Tibial artery (tissue), 4 donors: ENCODE results near the gene AKR1C4.
"Not testable (repeated sequence)": the region's sequence is repeated elsewhere in the genome, so short reads cannot be mapped to it uniquely, and the experiment has no call there.

Source experiments
- DNase-seq, 2 donors: peaks; one replicate each; pipeline ENCODE4 v3.0.0-alpha.2; 2019
- H3K27ac ChIP-seq, 2 donors: fragments of 200-600 bp; sonication (generic) in 1 of 2; 1 replicate in 1 of 2; 2 replicates in 1 of 2; pipeline ENCODE4 v1.5.1; 2018 to 2019; ENCODE audit warnings: mild to moderate bottlenecking in 1 of 2
- H3K27me3 ChIP-seq, 2 donors: fragments of 200-600 bp; sonication (generic) in 1 of 2; one replicate each; pipeline versions ENCODE4 v1.5.1 to v1.6.0; 2016 to 2019
- H3K36me3 ChIP-seq, 3 donors: fragments of 200-600 bp; sonication (generic) in 2 of 3; one replicate each; pipeline ENCODE4 v1.5.1; 2016 to 2019; ENCODE audit warnings: mild to moderate bottlenecking in 2 of 3
- H3K4me1 ChIP-seq, 4 donors: fragments of 200-600 bp; sonication (generic) in 2 of 4; 1 replicate in 3 of 4; 2 replicates in 1 of 4; pipeline ENCODE4 v1.5.1; 2016 to 2019
- H3K4me3 ChIP-seq, 2 donors: fragments of 200-600 bp; sonication (generic) in 1 of 2; 1 replicate in 1 of 2; 2 replicates in 1 of 2; pipeline ENCODE4 v1.5.1; 2018 to 2019; ENCODE audit warnings: mild to moderate bottlenecking in 2 of 2
- H3K9me3 ChIP-seq, 3 donors: fragments of 200-600 bp; sonication (generic) in 1 of 3; one replicate each; pipeline ENCODE4 v1.5.1; 2016 to 2019
- CTCF ChIP-seq, 2 experiments: fragments of 200-600 bp in 1 of 2; fragments of 450-650 bp in 1 of 2; IDR thresholded peaks; one replicate each; pipeline ENCODE4 v1.5.1; 2017 to 2019; ENCODE audit warnings: antibody characterized with exemption in 2 of 2, mild to moderate bottlenecking in 1 of 2, moderate library complexity in 1 of 2
- intact Hi-C: fragments of 100-400 bp; cut with DNase I; formaldehyde crosslinking; loops from one replicate; pipeline ENCODE4 v1.15.0; 2023; ENCODE audit warnings: low total_unique reads

Gene AKR1C4

DNA sequence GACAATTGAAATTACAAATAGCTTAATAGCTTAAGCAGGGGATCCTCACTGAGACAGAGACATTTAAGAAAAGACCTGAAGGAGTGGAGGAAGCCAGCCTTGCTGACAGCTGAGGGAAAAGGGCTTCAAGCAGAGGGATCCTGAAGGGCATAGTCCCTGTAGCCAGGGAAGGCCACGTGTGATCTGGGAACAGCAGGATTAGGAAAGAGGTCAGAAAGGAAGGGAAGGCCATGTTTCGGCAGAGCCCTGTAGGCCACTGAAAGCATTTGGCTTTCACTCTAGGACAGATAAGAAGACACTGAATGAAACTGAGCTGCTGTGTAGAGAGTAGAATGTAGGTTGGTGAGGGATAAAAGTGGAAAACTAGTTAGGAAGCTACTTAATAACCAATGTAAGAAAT lies 8.3 kb upstream of the AKR1C4 start:
- Histone ChIP-seq H3K27ac (no peak overlapping the region), H3K4me3 (no peak overlapping the region), H3K4me1 (no peaks in the 10 kb centered on the region), H3K36me3 (no peaks in the 10 kb centered on the region), H3K9me3 (no peaks in the 10 kb centered on the region), H3K27me3 (no peaks in the 10 kb centered on the region)
- no peak for DNase-seq
- intact Hi-C loops: no loop called here
- TF ChIP-seq CTCF (IDR thresholded peaks at IDR 0.05): no peak

- no peak for DNase-seq
- H3K4me3 ChIP-seq: no peak overlapping the region
- H3K27ac ChIP-seq: no peak overlapping the region
- no peaks in the 10 kb centered on the region for H3K36me3 ChIP-seq
- intact Hi-C loops: no loop called here
- no peaks in the 10 kb centered on the region for H3K4me1 ChIP-seq
- TF ChIP-seq CTCF (IDR thresholded peaks at IDR 0.05): no peak
- no peaks in the 10 kb centered on the region for H3K9me3 ChIP-seq
- H3K27me3 ChIP-seq: no peaks in the 10 kb centered on the region
Measured at GRCh38 chr10:5194431-5194830, 2.2 kb upstream of the AKR1C4 start.

DNA sequence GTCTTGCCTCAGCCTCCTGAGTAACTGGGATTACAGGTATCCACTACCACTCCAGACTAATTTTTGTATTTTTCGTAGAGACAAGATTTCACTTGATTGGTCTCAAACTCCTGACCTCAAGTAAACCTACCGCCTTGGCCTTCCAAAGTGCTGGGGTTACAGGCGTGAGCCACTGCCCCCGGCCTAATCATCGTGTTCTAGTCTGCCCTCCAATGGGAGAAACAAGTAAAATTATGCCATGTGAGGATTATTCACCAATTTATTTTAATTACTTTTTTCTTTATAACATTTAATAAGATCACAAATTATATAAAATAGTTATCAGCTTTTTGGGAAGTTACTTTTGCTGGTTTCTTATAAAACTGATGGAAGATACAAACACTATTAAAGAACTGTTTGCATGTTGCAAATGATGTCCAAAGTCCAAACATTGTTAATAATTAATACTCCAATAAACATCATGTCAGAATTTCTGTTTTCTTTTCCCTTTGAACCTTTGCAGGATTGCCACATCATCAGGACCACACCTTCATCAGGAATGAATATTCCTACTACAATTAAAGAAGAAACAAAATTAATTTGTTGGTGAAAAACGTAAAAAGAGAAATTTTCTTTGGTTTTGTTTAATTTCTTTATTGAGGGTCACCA lies 786 bp upstream of the AKR1C4 start:
- Histone ChIP-seq H3K4me3 (no peak overlapping the region), H3K36me3 (no peaks in the 10 kb centered on the region), H3K27ac (no peak overlapping the region), H3K4me1 (no peaks in the 10 kb centered on the region), H3K27me3 (no peaks in the 10 kb centered on the region), H3K9me3 (no peaks in the 10 kb centered on the region)
- intact Hi-C loops: no loop called here
- no peak for TF ChIP-seq CTCF (IDR thresholded peaks at IDR 0.05)
- no peak for DNase-seq

DNA sequence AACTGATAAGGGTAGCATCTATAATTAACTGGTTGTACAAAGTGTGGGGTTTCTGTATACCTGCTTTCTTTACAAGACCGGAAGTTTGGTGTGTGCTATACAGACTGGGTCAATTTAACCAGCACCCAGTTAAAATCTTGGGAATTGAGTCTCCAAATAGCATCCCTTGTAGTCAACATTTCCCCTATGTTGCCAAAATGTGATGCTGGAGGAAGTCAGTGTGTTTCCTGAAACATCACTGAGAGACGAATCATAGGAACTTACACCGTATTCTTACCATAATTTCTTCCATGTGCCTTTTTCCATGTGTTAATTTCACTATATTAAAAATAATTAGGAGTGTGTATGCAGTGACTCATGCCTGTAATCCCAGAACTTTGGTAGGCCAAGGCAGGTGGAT lies 1.7 kb downstream of the AKR1C4 start:
- H3K36me3 ChIP-seq: no peaks in the 10 kb centered on the region
- no peaks in the 10 kb centered on the region for H3K4me1 ChIP-seq

DNA sequence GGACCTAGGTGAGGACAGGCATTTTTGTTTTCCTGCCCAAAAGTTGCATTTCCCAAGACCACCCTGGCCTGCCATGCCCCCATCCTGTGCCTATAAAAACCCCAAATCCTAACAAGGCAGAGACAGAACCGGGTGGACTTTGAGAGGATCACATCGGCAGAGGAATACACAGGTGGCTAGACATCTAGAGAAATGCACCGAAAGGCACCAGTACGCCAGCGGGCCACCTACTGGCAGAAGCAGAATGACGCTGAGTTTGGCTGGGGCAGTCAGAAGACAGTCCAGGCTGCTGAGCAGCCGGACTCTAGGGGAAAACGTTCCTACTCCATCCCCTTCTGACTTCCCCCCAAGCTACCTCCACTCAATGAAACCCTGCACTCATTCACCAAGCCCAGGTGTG lies 2.8 kb downstream of the AKR1C4 start:
- no peaks in the 10 kb centered on the region for H3K27me3 ChIP-seq
- peaks cover 0 to 14% (median 12%) of the 10 kb centered on the region in 3 donors for H3K9me3 ChIP-seq
- no peak for DNase-seq
- no peaks in the 10 kb centered on the region for H3K36me3 ChIP-seq
- no peak overlapping the region for H3K4me3 ChIP-seq
- intact Hi-C loops: no loop called here
- no peak for TF ChIP-seq CTCF (IDR thresholded peaks at IDR 0.05)
- no peaks in the 10 kb centered on the region for H3K4me1 ChIP-seq
- no peak overlapping the region for H3K27ac ChIP-seq

More for the DNA sequence above, 1.7 kb downstream of the AKR1C4 start:
- Histone ChIP-seq H3K4me3 (no peak overlapping the region), H3K9me3 (peaks cover 0 to 12% (median 10%) of the 10 kb centered on the region in 3 donors), H3K27me3 (no peaks in the 10 kb centered on the region), H3K27ac (no peak overlapping the region)
- no peak for TF ChIP-seq CTCF (IDR thresholded peaks at IDR 0.05)
- no peak for DNase-seq
- intact Hi-C loops: no loop called here

DNA sequence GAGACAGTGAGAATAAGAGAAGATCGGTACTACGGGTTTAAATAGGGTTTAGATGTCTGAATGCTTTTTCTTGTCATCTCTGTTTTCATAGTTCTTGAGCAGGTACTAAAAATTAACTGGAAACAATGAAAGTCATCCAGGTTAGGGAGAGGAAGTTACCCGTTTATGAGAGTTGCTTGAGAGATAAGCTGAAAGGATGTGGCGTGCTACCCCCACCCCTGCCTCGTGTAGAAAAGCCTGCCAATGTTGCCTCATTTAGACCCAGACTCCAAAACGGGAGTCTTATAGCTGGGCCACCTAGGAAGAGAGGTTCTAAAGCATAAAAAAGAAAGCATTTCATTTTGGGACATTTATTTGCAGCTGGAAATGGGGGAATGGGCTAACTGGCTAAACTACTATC lies 10.2 kb downstream of the AKR1C4 start:
- Histone ChIP-seq H3K4me1 (no peaks in the 10 kb centered on the region), H3K4me3 (no peak overlapping the region), H3K36me3 (no peaks in the 10 kb centered on the region), H3K9me3 (peaks cover 0 to 21% (median 9%) of the 10 kb centered on the region in 3 donors), H3K27ac (no peak overlapping the region), H3K27me3 (peaks cover 0 to 5% of the 10 kb centered on the region in 2 donors)
- DNase-seq: no peak
- intact Hi-C loops: no loop called here
- TF ChIP-seq CTCF (IDR thresholded peaks at IDR 0.05): no peak

DNA sequence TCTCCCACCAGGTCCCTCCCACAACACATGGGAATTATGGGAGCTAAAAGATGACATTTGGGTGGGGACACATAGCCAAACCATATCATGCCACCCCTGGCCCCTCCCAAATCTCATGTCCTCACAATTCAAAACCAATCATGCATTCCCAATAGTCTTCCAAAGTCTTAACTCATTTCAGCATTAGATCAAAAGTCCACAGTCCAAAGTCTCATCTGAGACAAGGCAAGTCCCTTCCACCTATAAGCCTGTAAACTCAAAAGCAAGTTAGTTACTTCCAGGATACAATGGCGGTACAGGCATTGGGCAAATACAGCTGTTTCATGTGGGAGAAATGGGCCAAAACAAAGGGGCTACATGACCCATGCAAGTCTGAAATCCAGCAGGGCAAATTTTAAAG lies 13.1 kb downstream of the AKR1C4 start:
- H3K36me3 ChIP-seq, H3K4me3 ChIP-seq, H3K27me3 ChIP-seq, DNase-seq, H3K9me3 ChIP-seq, H3K4me1 ChIP-seq, intact Hi-C loops, H3K27ac ChIP-seq: not testable (repeated sequence)

- H3K36me3 ChIP-seq, intact Hi-C loops: not testable (repeated sequence)
Measured at GRCh38 chr10:5210261-5210660, 13.6 kb downstream of the AKR1C4 start.

More at GRCh38 chr10:5210261-5210660, 13.6 kb downstream of the AKR1C4 start:
- H3K4me3 ChIP-seq, H3K27ac ChIP-seq, H3K9me3 ChIP-seq, DNase-seq, H3K4me1 ChIP-seq, H3K27me3 ChIP-seq: not testable (repeated sequence)
